Activated CD8-positive, alpha-beta memory T cell treated with anti-CD3 and anti-CD28 coated beads, Interleukin-2, amount 50 U/mL, for 4 hours (primary cell): ENCODE measurements around the gene SPATA32.
"Not testable (repeated sequence)": the region's sequence is repeated elsewhere in the genome, so short reads cannot be mapped to it uniquely, and the experiment has no call there.

Experiments
- DNase-seq: peaks from one replicate; pipeline ENCODE4 v3.0.0-alpha.2; 2020

SPATA32 gene

GRCh38 chr17:45261577-45262515, at the start of gene SPATA32:
SPATA32 (minus strand) TSS chr17:45262094; CDS start chr17:45262016, 78 bp downstream.
- DNase-seq, result peak; percentile 73

- DNase-seq, result no peak
Observed at GRCh38 chr17:45311401-45311759, 49.5 kb upstream of the SPATA32 start.

- no peak for DNase-seq
Observed at GRCh38 chr17:45310380-45311324, 48.8 kb upstream of the SPATA32 start.

GRCh38 chr17:45309400-45309799, 47.5 kb upstream of the SPATA32 start:
- no peak for DNase-seq

GRCh38 chr17:45308840-45309239, 46.9 kb upstream of the SPATA32 start:
- no peak for DNase-seq

- DNase-seq, result no peak
Observed at GRCh38 chr17:45308016-45308365, 46.1 kb upstream of the SPATA32 start.

GRCh38 chr17:45307290-45308015, 45.6 kb upstream of the SPATA32 start:
- DNase-seq, result no peak

- no peak for DNase-seq
Observed at GRCh38 chr17:45306623-45307022, 44.7 kb upstream of the SPATA32 start.

- DNase-seq, result no peak
Observed at GRCh38 chr17:45306094-45306493, 44.2 kb upstream of the SPATA32 start.

- DNase-seq, result no peak
Observed at GRCh38 chr17:45305530-45306087, 43.7 kb upstream of the SPATA32 start.

GRCh38 chr17:45302649-45303173, 40.8 kb upstream of the SPATA32 start:
- no peak for DNase-seq

GRCh38 chr17:45302220-45302619, 40.3 kb upstream of the SPATA32 start:
- not testable (repeated sequence) for DNase-seq

- no peak for DNase-seq
Observed at GRCh38 chr17:45301674-45302073, 39.8 kb upstream of the SPATA32 start.

- DNase-seq, result no peak
Observed at GRCh38 chr17:45300060-45300751, 38.3 kb upstream of the SPATA32 start.

GRCh38 chr17:45299361-45299760, 37.5 kb upstream of the SPATA32 start:
- DNase-seq, result no peak

- DNase-seq, result no peak
Observed at GRCh38 chr17:45298546-45299285, 36.8 kb upstream of the SPATA32 start.

- no peak for DNase-seq
Observed at GRCh38 chr17:45296833-45297124, 34.9 kb upstream of the SPATA32 start.

GRCh38 chr17:45296003-45296832, 34.3 kb upstream of the SPATA32 start:
- DNase-seq, result no peak

GRCh38 chr17:45294506-45294905, 32.6 kb upstream of the SPATA32 start:
- no peak for DNase-seq
